ENCODE data around the gene RAI1.

RAI1 gene

DNA sequence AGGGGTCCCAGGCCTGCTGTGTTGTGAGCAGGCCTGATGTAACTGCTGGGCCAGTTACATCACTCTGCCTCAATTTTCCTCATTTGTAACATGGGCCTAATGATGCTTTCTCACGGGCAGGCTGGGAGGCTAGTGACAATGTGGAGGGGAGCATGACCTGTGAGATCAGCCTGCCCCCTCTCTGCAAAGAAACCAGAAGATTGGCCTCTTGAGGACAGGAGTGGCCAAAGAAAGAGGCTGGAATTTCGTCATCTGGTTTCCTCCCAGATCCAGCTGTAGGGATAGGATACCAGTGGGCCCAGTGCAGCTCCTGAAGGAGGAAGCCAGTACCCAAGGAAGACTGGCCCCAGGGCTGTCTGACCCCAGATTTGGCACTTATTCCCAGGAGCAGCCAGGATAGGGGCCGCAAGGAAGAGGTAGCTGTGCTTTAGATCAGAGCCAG is 156.1 kb downstream of the RAI1 start:
- no peak for DNase-seq

DNA sequence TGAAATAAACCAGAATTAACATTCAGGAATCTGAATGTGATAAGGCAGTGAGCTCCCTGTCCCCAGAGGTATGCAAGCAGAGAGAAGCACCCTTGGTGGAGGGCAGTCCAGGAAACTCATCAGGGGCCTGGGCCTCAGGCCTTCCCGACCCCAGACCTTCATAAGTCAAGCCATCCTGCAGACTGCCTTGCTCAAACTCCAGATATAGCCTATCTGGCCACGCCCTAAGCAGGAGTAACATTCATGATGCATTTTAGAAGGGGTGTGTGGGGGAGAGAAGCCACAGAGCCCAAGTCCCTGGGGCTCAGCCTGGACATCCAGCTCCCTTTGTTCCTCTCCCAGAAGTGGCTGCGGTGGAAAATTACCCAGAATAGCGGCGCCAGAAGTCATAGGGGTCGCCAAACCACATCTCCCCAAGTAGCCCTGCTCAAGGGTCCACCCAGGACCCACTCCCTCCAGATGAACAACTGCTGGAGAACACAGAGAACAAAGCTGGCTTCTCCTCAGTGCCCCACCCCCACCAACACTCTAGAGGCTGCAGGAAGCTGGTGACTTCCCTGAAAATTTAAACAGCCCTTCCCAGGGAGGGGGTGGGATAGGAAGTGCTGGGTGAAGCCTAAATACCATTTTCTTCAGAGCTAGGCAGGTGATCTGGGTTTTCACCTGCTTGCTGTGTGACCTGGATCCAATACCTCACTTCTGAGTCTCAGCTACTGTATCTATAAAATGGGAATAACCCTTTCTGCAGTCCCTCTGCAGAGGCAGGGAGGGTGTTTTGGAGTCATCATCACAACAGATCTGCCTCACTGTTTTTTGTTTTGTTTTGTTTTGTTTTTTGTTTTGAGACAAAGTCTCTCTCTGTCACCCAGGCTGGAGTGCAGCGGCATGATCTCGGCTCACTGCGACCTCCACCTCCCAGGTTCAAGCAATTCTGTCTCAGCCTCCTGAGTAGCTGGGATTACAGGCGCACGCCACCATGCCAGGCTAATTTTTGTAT is 157.0 kb downstream of the RAI1 start:
- no peak for DNase-seq

DNA sequence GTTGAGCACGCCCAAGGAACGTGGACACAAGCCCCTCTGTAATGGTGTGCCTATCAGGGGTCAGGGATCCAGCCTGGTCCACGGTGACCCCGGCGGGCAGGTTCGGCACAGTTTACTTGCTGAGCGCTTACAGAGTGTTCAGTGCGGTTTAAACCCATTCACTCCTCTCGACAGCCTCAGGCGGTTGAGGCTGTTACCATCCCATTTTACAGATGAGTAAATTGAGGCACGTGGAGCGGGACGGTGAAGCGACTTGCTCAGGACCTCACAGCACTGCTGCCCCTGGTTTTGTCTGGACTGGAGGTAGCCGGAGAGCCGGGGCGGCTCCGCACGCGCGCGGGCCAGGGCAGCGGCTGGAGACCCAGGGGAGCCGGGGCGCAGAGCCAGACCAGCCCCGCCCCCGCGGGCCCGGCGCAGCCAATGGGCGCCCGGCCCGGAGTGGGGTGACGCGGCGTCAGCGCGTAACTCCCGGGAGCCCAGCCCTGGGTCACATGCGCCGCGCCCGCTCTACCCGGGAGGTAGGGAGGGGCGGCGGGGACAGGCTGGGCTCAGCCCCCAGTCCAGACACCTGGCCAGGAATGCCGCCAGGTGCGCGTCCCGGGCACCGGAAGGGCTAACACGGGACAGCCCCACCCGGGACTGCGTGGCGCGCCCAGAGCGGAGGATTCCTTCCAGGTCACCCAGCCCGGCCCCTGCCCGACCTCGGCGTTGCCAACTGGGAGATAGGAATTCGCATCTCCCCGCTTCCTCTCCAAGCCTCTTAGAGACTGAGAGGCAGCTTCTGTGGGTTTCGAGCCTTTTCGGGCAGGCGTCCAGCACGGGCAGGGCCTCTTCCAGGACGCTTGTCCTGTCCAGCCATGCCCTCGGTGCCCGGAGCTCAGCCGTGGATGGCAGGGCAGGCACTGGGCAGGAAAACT is 158.8 kb downstream of the RAI1 start:
- DNase-seq: peak; percentile 87

DNA sequence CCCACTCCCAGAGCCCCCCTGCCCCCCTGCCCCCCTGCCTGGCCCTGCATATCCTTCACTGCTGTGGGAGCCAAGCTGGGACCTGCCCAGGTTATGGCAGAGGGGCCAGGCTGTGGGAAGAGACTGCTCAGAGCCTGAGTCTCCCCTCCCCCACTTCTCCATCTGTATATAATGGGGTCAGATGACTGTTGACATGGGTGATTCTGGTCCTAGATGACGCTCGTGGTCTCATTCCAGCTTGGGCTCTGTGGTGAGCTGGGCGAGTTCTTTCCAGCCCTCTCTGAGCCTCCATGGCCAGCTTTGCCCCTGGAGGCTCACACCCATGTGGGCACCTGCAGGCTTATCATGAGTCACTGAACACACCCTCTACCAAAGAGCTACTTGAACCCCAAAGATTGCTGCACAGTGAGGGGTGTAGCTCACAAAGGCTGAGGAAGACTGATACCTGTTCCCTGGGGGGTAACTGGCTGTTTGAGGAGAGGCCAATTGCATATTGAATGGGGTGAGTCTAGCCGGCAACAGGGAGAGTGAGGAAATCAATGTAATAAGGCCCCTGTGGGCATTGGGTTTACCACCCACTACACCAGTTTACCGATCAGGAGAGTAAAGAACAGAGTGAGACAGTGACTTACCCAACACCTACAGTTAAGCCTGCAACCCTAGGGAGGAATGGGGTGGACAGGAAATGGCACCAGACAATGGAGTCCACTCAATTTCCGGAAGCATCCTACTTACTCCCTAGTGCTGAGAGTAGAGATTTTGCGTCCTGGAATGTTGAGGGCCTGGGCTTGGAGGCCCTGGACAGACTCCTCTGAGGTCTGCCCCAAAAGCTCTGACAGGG is 159.7 kb downstream of the RAI1 start:
- DNase-seq: no peak

DNA sequence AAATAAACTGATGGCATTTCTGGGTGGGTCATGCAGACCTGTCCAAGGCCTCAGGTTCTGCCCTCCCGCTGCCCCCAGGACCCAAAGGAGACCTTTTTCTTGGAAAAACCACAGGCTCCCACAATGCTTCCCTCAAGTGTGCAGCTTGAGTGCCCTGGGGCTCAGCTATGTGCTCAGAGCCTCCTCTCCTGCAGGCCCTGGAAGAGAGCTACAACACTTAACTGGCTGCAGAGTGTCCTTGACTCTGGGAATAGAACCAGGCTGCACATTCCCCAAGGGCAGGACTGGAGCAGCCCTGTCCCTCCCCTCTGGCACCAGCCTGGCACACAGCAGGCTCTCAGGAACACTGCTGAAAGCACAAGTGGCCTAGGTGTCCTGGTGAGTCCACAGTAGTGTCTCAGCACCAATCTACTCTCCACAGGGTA is 160.4 kb downstream of the RAI1 start:
- DNase-seq: no peak

DNA sequence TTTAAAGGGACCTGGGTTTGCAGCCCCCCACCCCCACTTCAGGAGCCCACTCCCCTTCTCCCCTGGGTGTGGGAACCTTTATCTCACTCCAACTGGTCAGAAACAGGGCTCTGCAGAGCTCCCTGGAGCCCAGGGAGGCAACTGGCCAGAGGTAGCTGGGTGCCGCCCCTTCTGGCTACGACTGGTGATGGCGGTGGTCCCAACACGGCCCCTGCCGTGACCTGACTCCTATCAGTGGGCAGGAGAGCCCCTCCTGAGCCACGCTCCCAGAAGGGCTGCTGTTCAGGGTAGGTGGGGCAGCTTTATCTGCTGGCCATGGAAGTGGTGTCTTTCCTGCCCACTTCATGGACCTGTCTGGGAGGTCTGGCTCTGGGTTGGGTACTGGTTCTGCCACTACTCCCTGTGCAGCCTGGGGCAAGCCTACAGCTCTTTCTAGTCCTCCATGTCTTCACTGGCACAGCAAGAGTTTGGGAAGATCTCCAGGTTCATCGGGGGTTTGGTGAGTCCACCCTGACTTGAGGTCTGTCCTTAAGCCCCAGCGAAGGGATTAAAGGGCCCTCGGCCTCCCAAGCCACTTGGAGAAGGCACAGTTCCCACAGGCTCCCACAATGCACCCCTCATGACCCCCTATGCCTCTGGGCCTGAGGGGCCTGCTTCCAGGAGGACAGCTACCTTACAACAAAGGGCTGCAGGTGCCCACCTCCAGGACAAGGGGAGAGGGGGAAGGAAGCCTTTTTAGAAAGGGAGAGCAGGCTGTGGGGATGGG is 161.0 kb downstream of the RAI1 start:
- no peak for DNase-seq

DNA sequence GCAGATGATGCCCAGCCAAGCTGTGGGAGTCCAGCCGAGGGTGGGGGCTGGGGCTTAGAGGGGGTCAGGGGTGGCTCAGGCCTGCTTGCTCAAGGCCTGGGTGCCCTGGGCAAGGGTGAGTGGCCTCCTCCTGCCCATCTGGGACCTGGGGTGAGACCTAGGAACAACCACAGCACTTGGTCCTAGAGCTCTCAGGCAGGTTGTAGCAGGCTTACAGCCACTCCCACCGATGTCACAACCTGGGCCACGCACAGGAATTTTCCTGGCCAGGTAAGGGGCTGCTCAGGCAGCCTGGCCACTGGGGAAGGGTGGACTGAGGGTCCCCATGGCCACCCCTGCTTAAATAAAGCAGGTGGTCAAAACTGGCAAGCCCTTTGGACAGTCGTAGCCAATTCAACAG is 161.8 kb downstream of the RAI1 start:
- DNase-seq: no peak

DNA sequence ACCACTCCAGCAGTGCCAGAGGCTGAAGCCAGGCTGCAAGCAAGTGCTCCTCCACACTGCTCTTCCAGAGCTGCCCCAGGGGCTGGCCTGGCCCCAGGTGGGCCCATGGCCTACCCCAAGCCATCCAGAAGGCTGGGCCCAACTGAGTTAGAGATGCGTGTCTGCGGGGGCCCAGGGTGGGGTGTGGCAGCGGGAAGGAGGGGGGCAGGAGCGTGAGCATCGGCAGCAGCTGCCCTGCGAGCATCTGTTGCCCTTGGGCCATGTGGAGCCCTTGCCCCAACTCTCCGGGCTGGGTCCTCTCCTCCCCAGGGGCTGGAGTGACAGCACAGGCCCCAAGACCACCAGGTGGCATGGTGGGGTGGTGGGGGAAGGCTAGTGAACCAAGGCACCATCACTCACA is 162.8 kb downstream of the RAI1 start:
- DNase-seq: no peak

DNA sequence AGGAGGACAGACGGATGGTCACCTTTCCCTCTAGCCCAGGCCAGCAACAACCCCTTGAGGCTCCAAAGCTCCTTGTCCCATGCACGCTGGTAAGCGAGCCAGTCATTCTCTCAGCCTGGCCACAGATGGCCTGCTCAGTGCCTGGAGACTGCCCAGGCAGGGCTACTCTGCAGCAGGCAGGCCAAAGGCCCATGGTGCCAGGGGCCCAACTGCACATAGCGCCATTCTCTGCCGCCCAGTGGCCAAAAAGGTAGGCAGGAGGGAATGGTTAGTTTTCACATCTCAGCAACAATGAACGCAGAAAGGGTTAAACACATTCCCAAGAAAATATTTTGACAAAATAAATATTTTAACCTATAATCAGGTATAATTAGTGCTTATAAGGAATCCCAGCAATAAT is 163.2 kb downstream of the RAI1 start:
- DNase-seq: no peak

DNA sequence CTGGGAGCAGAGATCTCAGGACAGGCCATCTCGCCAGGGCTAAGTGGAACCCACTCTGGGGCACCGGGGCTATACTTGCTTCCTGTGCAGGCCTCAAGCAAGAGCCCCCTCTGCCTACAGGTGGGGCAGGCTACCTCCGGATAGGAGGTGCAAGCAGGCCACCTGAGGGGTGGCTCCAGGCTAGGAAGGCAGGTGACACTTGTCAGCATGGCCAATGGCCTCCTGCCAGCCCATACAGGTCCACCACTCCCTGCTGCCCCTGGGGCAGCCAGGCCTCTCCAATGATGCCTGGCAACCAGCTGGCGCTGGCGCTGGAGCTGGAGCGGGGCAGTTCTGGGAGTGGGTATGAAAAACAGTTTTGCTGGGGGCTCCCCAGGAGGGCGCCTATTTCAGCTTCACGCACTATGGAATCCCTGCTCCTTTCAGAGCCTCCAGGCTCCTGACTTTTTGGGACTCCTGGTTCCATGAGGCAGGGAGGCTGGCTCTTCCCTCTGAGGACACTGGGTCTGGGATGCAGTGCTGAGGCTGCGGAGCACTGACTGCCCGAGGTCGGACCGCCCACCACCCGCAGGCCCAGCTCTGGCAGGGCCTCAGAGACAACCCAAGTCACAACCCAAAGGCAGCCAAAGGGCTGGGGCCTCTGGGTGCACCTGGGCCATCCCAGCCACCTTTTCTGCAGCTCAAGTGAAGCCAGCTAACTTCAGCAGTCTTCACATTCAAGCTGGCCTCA is 164.0 kb downstream of the RAI1 start:
- no peak for DNase-seq

DNA sequence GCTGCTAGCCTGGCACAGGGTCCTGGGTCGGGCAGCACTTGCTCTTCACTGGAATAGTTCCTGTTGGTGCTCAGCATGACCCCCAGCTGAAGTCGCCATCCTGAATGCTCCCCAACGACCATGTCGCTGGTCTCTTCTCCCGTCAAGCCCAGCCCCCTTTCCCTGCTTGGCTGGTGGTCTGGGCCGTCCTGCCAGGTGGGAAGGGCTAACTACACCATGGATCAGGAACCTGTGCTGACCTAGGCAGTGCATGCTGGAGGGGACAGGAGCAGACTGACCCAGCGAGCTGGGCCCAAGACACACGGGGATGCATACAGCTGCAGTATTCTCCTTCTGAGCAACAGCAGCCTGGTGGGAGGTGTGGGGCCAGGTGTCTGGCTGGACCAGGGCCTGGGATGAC is 164.7 kb downstream of the RAI1 start:
- DNase-seq: no peak

DNA sequence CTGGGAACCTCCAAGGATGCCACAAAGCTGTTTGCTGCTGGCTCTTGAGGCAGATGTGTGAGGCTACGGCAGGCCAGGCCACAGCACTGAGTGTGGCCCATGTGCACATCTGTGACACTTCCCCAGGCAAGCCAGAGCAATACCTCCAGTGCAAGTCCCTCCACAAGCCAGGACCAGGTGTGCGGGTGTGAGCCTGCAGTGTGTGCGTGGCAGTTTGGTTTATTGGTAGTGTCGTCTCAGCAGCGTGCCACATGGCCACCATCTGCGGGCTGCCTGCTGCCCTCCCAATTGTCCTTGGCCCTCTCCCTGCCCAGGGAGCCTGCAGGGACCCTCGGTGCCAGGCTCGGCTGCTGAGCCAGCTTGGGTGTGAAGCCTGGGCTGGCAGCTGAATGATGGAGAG is 165.4 kb downstream of the RAI1 start:
- no peak for DNase-seq

DNA sequence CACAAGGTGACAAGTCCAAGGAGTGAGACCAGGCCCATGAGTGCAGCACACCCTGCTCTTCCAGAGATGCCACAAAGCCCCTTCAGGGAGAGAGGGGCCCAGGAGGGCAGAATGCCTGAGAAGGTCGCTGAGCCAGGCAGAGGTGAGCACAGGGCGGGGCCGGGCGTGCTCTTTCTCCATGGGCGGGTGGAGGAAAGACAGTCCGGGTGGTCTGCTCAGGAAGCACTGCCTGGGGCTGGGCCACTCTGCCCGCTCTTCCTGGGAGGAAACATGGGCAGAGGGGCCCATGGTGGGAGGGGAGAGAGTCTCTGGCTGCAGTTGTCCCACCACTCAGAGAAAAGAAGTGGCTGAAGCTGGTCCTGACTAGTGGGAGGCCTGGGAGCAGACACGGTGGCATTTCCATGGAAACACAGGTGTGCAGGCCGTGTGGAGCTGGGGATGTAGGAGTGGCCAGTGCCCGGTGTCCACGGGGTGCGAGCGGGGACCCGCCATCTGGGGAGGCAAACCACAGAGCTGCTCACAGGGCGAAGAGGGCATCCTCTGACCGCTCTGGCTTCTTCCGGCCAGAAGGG is 165.9 kb downstream of the RAI1 start:
- no peak for DNase-seq

DNA sequence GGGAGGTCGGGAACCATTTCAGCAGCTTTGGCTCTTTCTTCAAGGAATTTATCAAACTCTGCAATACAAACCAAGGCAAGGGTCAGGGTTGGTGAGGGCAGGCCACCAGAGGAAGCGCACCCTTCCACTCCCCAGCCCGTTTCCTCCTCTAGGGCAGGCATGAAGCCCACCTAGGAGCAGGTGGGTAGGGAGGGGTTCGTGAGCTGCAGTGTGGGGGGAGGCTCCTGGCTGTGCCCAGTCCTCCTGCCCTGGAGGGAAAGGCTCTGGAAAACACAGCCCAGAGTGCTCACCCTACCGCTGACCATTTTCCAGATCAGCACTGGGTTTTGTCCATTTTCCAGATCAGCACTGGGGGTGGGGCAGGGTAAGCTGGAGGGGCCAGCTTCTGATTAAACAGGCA is 166.5 kb downstream of the RAI1 start:
- no peak for DNase-seq

DNA sequence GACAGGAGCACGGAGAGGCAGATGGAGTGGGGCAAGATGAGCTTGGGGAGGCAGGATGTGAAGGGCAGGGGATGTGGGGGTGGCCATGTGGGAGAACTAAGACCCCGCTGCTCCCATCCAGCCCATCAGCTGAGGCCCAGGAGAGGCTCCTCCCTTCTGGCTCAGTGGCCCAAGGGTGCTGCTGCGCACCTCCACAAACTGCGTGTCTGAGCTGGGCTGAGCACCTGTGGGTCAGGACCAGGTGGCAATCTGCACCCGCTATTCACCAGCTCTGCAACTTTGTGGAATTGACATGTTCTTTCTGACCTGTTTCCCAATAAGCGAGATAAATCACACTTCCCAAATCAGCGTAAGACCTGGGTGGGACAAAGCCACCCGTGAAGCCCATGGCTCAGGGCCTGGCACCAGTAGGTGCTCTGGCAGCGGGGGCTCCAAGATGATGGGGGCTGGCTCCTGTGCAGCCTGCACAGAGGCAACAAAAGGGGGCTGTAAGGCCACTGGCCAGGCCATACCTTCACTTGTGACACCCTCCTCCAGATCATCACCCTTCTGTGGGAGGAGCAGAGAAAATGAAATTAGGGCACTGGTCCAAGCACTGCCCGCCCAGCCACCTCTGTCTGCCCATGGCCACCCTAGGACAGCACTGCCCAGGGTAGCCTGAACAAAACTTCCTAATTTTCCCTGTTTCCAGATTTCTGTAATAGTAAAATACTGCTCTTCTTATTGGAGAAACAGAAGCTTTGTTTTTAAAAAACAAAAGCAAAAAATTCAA is 167.2 kb downstream of the RAI1 start:
- no peak for DNase-seq

DNA sequence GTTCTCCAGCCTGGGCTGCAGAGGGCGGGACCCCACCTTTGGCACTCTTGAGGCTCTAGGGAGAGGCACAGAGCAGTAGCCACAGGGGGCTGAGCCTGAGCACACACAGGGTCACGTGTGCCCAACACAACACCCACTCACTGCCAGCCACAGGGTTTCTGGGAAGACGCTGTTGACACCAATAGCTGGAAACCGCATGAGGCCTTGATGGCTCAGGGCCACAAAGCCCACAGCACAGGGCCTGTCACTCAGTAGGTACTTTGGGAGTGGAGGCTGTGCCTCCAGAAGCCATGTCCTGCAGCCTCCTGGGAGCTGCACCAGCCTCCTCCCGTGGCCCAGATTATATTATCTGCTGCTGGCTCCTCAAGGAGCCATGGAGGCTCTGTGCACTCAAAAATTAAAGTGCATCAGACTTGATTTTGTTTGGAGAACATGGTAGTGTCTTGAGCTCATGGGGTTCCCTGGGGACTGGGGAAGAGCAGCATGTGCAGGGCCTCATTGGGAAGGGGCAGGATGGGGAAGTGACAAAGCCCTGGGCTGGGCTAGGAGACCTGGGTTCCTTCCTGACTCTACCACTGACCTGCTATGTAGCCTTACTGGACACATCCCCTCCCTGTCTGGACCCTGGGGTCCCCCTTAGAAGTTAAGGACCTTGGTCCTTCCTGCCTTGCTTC is 168.0 kb downstream of the RAI1 start:
- DNase-seq: peak; percentile 96

DNA sequence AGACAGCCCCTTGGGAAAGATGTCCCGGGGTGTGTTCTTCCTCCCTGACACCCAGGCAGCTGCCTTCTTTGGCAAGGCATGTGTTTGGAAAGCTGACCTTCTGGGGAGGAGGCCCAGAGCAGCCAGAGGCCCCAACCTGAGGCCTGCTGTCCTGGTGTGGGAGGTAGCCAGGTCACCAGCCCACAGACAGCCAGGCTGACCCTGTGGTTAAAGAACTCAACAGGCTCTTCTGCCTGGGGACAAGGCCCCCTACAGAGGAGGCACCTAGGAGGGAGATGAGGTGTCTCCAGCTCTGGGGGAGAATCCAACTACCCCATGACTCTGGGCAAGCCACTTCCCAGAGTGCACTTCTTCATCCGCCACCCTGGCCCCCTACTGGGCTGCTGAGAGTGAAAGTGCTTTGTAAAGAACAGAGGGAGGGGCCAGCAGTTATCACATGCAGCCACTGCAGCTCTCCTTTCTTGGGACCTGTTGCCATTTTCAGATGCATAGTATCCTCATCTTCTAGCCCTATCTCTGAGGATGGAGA is 168.7 kb downstream of the RAI1 start:
- peak; percentile 91 for DNase-seq

DNA sequence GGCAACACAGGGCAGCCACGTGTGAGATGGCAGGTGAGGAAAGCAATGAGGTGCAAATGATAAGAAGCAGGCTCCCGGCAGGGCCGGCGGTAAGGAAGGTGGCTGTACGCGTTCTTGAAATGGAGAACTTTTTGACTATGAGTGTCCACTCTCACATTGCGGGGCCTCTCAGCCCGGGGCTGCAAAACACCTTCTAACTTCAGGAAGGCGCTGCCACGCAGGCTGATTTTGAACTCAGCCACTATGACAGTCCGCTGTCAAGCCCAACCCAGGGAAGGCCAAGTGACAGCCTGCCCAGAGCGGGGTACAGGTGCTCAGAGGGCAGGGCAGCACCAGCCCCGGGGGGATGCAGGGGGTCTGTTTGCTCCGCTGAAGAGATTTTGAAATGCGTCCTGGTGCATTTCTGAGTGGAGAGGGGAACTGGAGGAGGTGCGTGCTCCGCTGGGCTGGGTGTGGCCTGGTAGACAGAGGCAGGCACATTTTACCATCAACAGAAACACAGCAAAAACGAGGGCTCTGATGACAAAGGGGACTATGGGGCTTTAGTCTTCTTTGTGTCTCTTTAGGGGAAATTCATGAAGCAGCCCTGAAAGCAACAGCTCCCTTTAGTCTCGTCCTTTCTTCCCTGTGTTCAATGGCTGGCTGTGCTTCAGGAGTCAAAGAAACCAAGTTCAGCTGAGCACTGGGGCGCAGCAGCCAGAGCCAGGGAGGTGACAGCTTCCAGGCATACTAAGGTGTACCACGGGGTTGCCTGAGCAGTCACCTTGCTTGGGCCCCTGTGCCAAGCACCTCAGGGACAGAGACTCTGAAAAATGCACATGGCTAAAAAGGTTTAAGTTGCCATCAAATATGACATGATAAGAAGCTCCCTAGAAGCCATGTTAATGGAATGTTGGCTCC is 170.1 kb downstream of the RAI1 start:
- no peak for DNase-seq
